Small intestine (tissue), 7 donors: ENCODE data around the gene BPNT1. TPM values are rescaled to one million over a fixed set of nuclear protein-coding genes. Genes with fewer than 3 reads are reported as not detected.
"Not testable (repeated sequence)": the region's sequence is repeated elsewhere in the genome, so short reads cannot be mapped to it uniquely, and the experiment has no call there.

Experiments
- DNase-seq, 2 donors: peaks; one replicate each; pipeline versions ENCODE4 v3.0.0 to v3.0.0-alpha.2; 2013
- FAIRE-seq: peaks from 2 replicates; lab custom pipeline; 2012; peaks lifted over from hg19 to GRCh38; lab: Jason Lieb, UNC
- H3K27ac ChIP-seq, 3 donors: one replicate each; pipeline ENCODE4 v1.5.1; 2013; ENCODE audit warnings: low read length in 2 of 3, mild to moderate bottlenecking in 2 of 3, control low read depth in 1 of 3, inconsistent platforms in 1 of 3, low read depth in 1 of 3, moderate library complexity in 1 of 3
- H3K27me3 ChIP-seq, 3 donors: one replicate each; pipeline ENCODE4 v1.6.1; 2013; ENCODE audit warnings: low read length in 3 of 3, inconsistent platforms in 1 of 3; ENCODE audit not compliant: control insufficient read depth in 3 of 3, insufficient read depth in 3 of 3
- H3K36me3 ChIP-seq, 3 donors: one replicate each; pipeline ENCODE4 v1.6.1; 2013; ENCODE audit warnings: low read length in 3 of 3, inconsistent platforms in 1 of 3, low read depth in 1 of 3, mild to moderate bottlenecking in 1 of 3, moderate library complexity in 1 of 3; ENCODE audit not compliant: control insufficient read depth in 3 of 3, insufficient read depth in 2 of 3
- H3K4me1 ChIP-seq, 3 donors: one replicate each; pipeline ENCODE4 v1.6.1; 2013; ENCODE audit warnings: low read length in 2 of 3, inconsistent platforms in 1 of 3, low read depth in 1 of 3, mild to moderate bottlenecking in 1 of 3, moderate library complexity in 1 of 3; ENCODE audit not compliant: control insufficient read depth in 3 of 3, insufficient read depth in 2 of 3
- H3K4me3 ChIP-seq, 3 donors: one replicate each; pipeline ENCODE4 v1.5.1; 2013; ENCODE audit warnings: low read length in 3 of 3, control low read depth in 1 of 3, inconsistent platforms in 1 of 3, low read depth in 1 of 3, mild to moderate bottlenecking in 1 of 3, moderate library complexity in 1 of 3
- H3K9me3 ChIP-seq, 2 donors: one replicate each; pipeline ENCODE4 v1.6.1; 2013; ENCODE audit warnings: low read depth in 1 of 2, low read length in 1 of 2; ENCODE audit not compliant: control insufficient read depth in 2 of 2, insufficient read depth in 1 of 2
- WGBS, 3 donors: extraction: QIAGEN DNeasy Blood & Tissue Kit; methylation state at CpG; one replicate each; pipeline ENCODE4 v1.1.7; 2013; 5-methylcytosine and 5-hydroxymethylcytosine counted together
- polyA plus RNA-seq, 4 donors: library from polyadenylated mRNA; stranded (reverse) in 3 of 4; unstranded in 1 of 4; fragments of 200-250 nt in 3 of 4; fragments of 120-200 nt in 1 of 4; gene quantifications; one replicate each; pipeline versions ENCODE4 v1.2.1 to v1.2.3, GENCODE V29; 2013
- donor health status: healthy with polysubstance abuse.
- donor health status: control.
- donor health status: control.
- donor health status: Bipolar disorder and iron deficiency.
- donor health status: healthy.

BPNT1 gene
- polyA plus RNA-seq, 4 donors: 40.9 to 90.1 (median 64.7) TPM

- H3K4me1 ChIP-seq: peaks cover 4 to 11% (median 5%) of the 10 kb centered on the region in 3 donors
- FAIRE-seq (no peak), DNase-seq (no peak)
- H3K27ac ChIP-seq: peak overlapping the region in 2 of 3 donors; percentile 32 to 38
- no peaks in the 10 kb centered on the region for H3K9me3 ChIP-seq
- H3K36me3 ChIP-seq: peaks cover 0 to 16% (median 0%) of the 10 kb centered on the region in 3 donors
- H3K27me3 ChIP-seq: no peaks in the 10 kb centered on the region
- peak overlapping the region in 2 of 3 donors; percentile 75 to 81 for H3K4me3 ChIP-seq
- 19 to 24% (median 20%) methylated on average over 11 to 12 of the region's 12 CpGs for WGBS, 3 donors
Measured at GRCh38 chr1:220093361-220094015, 3.9 kb upstream of the BPNT1 start.

DNA sequence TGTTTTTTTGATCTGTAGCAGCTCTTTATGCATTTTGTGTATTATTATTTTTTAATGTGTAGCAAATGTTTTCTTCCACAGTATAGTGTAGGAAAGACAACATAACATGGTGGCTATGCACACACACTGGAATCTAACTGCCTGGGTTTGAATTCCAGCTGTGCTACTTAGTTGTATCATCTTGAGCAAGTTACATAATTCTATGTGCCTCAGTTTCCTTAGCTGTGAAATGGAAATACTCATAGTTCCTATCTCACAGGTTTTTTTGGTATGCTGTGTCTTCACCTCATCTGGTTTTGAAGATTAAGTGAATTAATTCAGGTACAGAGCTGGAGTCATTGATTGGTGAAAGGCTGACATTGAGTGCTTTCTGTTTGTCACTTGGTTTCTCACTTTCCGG is 3.1 kb upstream of the BPNT1 start:
- no peaks in the 10 kb centered on the region for H3K27me3 ChIP-seq
- FAIRE-seq (no peak), DNase-seq (no peak)
- peaks cover 0 to 12% (median 0%) of the 10 kb centered on the region in 3 donors for H3K36me3 ChIP-seq
- no peak overlapping the region for H3K27ac ChIP-seq
- peaks cover 4 to 11% (median 5%) of the 10 kb centered on the region in 3 donors for H3K4me1 ChIP-seq
- no peaks in the 10 kb centered on the region for H3K9me3 ChIP-seq
- WGBS, 3 donors: 94 to 98% (median 97%) methylated on average over 1 of the region's 1 CpG
- H3K4me3 ChIP-seq: no peak overlapping the region

- not testable (repeated sequence) for FAIRE-seq, H3K4me3 ChIP-seq, H3K9me3 ChIP-seq, H3K27ac ChIP-seq, H3K27me3 ChIP-seq, DNase-seq, H3K4me1 ChIP-seq
- peaks cover 0 to 14% (median 0%) of the 10 kb centered on the region in 3 donors for H3K36me3 ChIP-seq
- WGBS, 3 donors: 90 to 97% (median 95%) methylated on average over 15 of the region's 15 CpGs
Measured at GRCh38 chr1:220086261-220086686, 3.3 kb downstream of the BPNT1 start.

DNA sequence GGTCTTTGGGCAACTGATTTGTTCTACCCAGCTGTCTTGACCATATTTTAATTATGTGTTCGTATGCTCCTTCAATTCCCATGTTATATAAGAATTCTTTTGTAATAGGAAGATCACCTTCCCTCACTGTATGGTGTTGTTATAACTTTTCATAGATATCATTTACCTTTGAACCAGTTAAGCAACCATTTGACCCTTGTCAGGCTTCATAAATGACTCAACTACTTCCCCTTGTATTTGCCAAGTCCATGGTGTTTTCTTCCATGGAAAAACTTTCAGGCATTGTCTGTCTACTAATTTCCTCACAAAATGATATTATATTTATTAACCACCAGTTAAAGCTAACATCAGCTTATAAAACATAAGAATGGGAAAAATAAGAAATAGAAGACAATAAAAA is 5.1 kb downstream of the BPNT1 start:
- H3K9me3 ChIP-seq: peaks cover 0 to 3% of the 10 kb centered on the region in 2 donors
- DNase-seq (peak; percentile 68 to 89), FAIRE-seq (no peak)
- 23 to 61% (median 39%) methylated on average over 1 of the region's 1 CpG for WGBS, 3 donors
- H3K36me3 ChIP-seq: peaks cover 0 to 18% (median 2%) of the 10 kb centered on the region in 3 donors
- H3K4me3 ChIP-seq: no peak overlapping the region
- H3K4me1 ChIP-seq: peaks cover 0 to 3% (median 0%) of the 10 kb centered on the region in 3 donors
- no peaks in the 10 kb centered on the region for H3K27me3 ChIP-seq
- H3K27ac ChIP-seq: peak overlapping the region in 1 of 3 donors; percentile 61

DNA sequence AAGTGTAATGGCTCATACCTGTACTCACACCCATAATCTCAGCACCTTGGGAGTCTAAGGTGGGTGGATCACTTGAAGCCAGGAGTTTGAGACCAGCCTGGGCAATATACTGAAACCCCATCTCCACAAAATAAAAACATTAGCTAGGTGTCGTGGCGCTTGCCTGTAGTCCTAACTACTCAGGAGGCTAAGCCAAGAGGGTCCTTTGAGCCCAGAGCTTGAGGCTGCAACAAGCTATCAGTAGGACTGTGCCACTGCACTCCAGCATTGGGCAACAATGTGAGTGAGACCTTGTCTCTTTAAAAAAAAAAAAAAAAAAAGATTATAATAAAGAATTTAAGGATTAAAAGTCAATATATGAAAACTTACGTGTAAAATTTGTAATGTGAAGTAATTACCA is 11.7 kb downstream of the BPNT1 start:
- no peak overlapping the region for H3K27ac ChIP-seq
- H3K9me3 ChIP-seq: no peaks in the 10 kb centered on the region
- no peaks in the 10 kb centered on the region for H3K27me3 ChIP-seq
- WGBS, 3 donors: 92 to 99% (median 96%) methylated on average over 3 of the region's 3 CpGs
- peaks cover 2 to 21% (median 8%) of the 10 kb centered on the region in 3 donors for H3K36me3 ChIP-seq
- FAIRE-seq (no peak), DNase-seq (no peak)
- H3K4me3 ChIP-seq: no peak overlapping the region
- no peaks in the 10 kb centered on the region for H3K4me1 ChIP-seq

DNA sequence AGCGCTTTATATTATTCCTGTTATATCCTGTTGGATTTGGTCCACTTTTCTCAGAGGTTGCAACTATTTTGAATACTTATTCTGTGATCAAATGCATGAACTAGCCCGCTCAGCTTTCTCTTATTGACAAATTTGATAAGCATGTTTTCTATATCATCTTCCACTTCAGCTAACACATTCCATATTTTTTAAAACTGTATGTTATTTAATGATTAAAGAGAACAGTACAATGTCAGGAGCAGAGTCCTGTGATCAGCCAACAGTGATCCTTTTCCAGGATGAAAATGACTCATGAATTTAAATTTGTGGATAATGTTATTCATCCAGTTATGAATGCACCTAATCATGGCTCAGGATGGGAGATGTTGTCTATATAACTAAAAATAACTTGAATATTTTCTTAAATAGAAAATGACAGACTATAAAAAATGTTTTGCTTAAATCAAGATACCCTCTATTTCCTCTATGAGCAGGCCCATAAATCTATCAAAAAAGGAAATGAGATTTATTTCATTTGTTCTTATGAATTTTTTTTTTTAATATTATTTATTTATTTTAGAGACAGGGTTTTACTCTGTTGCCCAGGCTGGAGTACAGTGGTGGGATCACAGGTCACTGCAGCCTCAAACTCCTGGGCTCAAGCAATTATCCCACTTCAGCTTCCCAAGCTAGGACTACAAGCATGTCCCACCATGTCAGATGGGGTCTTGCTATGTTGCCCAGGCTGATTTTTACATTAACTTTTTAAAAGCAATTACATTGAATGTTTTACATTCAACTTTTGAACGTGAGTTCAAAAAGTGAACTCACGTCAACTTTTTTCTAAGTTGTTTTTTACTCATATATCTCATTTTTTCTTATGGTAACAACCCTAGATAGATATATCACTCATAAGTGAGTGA is 12.5 kb downstream of the BPNT1 start:
- Histone ChIP-seq H3K27ac (no peak overlapping the region), H3K4me3 (no peak overlapping the region), H3K27me3 (no peaks in the 10 kb centered on the region), H3K36me3 (peaks cover 2 to 25% (median 11%) of the 10 kb centered on the region in 3 donors), H3K9me3 (no peaks in the 10 kb centered on the region), H3K4me1 (no peaks in the 10 kb centered on the region)
- FAIRE-seq: peak; percentile 33
- no peak for DNase-seq
- WGBS, 3 donors: 95 to 97% (median 96%) methylated on average over 4 of the region's 4 CpGs

GRCh38 chr1:220067269-220068204 is 22.1 kb downstream of the BPNT1 start:
- no peak overlapping the region for H3K27ac ChIP-seq
- H3K27me3 ChIP-seq: no peaks in the 10 kb centered on the region
- H3K4me3 ChIP-seq: no peak overlapping the region
- peaks cover 4 to 34% (median 15%) of the 10 kb centered on the region in 3 donors for H3K36me3 ChIP-seq
- no peaks in the 10 kb centered on the region for H3K4me1 ChIP-seq
- DNase-seq: peak in 1 of 2 donors; percentile 56
- FAIRE-seq: peak; percentile 65
- WGBS, 3 donors: 74 to 89% (median 88%) methylated on average over 3 of the region's 3 CpGs
- no peaks in the 10 kb centered on the region for H3K9me3 ChIP-seq
